ENCODE results near the gene METTL15.
A peak's percentile ranks its signal among the peaks of the same experiment; 100 is the strongest.

Gene METTL15

DNA sequence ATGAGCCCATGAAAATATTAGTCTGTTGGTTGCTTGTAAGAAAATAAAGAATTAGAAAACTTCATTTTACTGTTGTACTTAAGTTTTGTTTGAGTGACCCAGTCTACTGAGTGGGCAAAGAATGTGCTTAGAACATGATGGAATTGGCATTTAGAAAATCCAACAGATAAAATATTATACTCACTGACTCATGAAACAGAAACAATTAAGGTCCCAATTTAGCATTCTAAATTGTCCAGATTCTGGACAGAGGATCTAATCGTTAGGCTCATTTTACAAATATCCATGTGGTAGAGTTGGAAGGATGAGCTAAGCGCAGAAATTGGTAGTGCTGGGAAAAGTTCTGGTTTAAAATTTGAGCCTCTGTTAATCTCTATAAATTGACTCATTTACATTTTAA, 45.4 kb downstream of the METTL15 start:
- TF ChIP-seq, protein P1, sequence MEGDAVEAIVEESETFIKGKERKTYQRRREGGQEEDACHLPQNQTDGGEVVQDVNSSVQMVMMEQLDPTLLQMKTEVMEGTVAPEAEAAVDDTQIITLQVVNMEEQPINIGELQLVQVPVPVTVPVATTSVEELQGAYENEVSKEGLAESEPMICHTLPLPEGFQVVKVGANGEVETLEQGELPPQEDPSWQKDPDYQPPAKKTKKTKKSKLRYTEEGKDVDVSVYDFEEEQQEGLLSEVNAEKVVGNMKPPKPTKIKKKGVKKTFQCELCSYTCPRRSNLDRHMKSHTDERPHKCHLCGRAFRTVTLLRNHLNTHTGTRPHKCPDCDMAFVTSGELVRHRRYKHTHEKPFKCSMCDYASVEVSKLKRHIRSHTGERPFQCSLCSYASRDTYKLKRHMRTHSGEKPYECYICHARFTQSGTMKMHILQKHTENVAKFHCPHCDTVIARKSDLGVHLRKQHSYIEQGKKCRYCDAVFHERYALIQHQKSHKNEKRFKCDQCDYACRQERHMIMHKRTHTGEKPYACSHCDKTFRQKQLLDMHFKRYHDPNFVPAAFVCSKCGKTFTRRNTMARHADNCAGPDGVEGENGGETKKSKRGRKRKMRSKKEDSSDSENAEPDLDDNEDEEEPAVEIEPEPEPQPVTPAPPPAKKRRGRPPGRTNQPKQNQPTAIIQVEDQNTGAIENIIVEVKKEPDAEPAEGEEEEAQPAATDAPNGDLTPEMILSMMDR (IDR thresholded peaks at IDR 0.05; ENCODE audit: low read depth, low read length), result no peak
- TF ChIP-seq MYC (IDR thresholded peaks at IDR 0.05; ENCODE audit: low read depth, low read length) (no peak), POLR2A (IDR thresholded peaks at IDR 0.05; ENCODE audit: extremely low read depth, insufficient read length) (no peak)
- TF ChIP-seq, protein P2, sequence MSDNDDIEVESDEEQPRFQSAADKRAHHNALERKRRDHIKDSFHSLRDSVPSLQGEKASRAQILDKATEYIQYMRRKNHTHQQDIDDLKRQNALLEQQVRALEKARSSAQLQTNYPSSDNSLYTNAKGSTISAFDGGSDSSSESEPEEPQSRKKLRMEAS (IDR thresholded peaks at IDR 0.05; ENCODE audit: low read depth, low read length), result no peak
- DNase-seq (ENCODE audit: low read depth), result no peak
- H3K4me3 ChIP-seq (ENCODE audit: low read depth, low read length), result no peak overlapping the region

DNA sequence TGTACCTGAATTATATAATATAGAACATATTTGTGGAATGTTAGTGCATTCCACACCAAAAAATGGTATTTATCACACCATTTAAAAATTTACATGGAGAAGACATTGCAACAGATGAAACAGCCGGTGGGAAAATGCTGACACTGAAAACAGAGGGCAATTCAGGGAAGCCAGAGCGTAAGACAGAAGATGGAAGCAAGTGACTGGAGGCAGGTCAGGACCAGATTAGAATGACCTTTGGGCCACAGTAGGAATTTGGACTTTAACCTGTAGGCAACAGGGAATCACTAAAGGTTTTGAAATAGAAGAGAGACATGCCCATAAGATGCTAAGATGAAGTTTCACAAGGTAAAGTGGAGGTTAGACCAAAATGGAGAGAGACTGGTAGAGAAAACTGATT, 60.5 kb downstream of the METTL15 start:
- TF ChIP-seq MYC (IDR thresholded peaks at IDR 0.05; ENCODE audit: low read depth, low read length) (no peak), POLR2A (IDR thresholded peaks at IDR 0.05; ENCODE audit: extremely low read depth, insufficient read length) (no peak)
- TF ChIP-seq, protein P2 (IDR thresholded peaks at IDR 0.05; ENCODE audit: low read depth, low read length), result no peak
- TF ChIP-seq, protein P1 (IDR thresholded peaks at IDR 0.05; ENCODE audit: low read depth, low read length), result no peak
- DNase-seq (ENCODE audit: low read depth), result no peak
- H3K4me3 ChIP-seq (ENCODE audit: low read depth, low read length), result no peak overlapping the region

DNA sequence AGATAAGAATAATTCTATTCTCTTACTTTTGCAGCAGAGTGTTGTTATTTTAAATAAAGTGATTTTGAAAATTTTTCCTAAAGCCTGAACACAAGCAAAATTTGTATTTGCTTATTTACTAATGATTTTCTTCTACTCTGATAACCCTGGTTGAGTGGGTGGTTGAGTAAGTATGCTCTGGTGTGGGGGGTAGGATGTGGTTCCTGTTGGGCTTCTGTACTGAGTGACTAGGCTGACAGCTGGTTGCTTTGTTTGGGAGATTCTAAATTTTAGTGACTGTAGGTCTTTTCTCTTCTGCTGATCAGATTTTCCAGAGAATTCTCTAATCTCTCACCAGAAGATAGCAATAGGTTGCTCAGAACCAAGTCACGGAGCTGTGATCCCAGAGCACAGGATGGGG, 61.6 kb downstream of the METTL15 start:
- TF ChIP-seq, protein P1 (IDR thresholded peaks at IDR 0.05; ENCODE audit: low read depth, low read length), result no peak
- H3K4me3 ChIP-seq (ENCODE audit: low read depth, low read length), result no peak overlapping the region
- peak; percentile 26 for DNase-seq (ENCODE audit: low read depth)

DNA sequence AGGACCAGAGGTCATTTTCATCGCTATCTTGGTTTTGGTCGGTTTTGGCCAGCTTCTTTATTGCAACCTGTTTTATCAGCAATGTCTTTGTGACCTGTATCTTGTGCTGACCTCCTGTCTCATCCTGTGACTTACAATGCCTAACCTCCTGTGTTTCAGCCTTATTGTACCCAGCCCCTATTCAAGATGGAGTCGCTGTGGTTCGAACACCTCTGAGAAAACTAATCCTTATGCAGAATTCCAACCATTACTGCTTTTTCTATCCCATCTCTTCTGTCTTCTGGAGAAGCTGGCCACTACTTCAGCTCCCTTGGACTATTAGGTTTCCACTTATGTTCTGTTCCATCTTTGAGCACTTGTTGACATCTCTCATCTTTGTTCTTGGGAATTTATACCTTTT, 62.6 kb downstream of the METTL15 start:
- DNase-seq (ENCODE audit: low read depth), result no peak
- TF ChIP-seq, protein P1 (IDR thresholded peaks at IDR 0.05; ENCODE audit: low read depth, low read length), result no peak
- TF ChIP-seq, protein P2 (IDR thresholded peaks at IDR 0.05; ENCODE audit: low read depth, low read length), result no peak
- TF ChIP-seq MYC (IDR thresholded peaks at IDR 0.05; ENCODE audit: low read depth, low read length), result no peak
- no peak for TF ChIP-seq POLR2A (IDR thresholded peaks at IDR 0.05; ENCODE audit: extremely low read depth, insufficient read length)
- no peak overlapping the region for H3K4me3 ChIP-seq (ENCODE audit: low read depth, low read length)

DNA sequence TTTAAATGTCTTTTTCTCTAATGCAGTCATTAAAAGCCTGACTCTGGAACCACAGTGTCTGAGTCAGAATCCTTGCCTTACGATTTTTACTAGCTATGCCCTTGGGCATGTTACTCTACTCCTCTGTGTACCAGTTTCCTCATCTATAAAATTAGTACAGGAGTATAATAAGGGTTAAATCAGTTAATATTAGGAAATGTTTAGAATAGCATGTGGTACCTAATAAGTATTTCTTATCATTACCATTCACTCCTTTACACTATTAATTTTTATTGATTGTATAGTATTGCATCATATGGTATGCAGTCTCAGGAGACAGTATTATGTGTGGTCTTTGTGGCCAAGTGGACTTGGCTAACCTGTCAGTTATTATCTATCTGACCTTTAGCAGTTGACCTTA, 68.2 kb downstream of the METTL15 start:
- H3K4me3 ChIP-seq (ENCODE audit: low read depth, low read length), result no peak overlapping the region
- DNase-seq (ENCODE audit: low read depth), result peak; percentile 26

More for the DNA sequence above, 68.2 kb downstream of the METTL15 start:
- TF ChIP-seq, protein P1 (IDR thresholded peaks at IDR 0.05; ENCODE audit: low read depth, low read length), result no peak
- TF ChIP-seq POLR2A (IDR thresholded peaks at IDR 0.05; ENCODE audit: extremely low read depth, insufficient read length) (no peak), MYC (IDR thresholded peaks at IDR 0.05; ENCODE audit: low read depth, low read length) (no peak)
- TF ChIP-seq, protein P2 (IDR thresholded peaks at IDR 0.05; ENCODE audit: low read depth, low read length), result no peak
